Left ventricle myocardium inferior (tissue), 1 donor: ENCODE measurements around the gene GFM2. TPM values are rescaled to one million over a fixed set of nuclear protein-coding genes. Genes with fewer than 3 reads are reported as not detected.
"Not testable (repeated sequence)": the region's sequence is repeated elsewhere in the genome, so short reads cannot be mapped to it uniquely, and the experiment has no call there.

Source experiments
- DNase-seq: peaks from one replicate; pipeline ENCODE4 v3.0.0-alpha.2; 2020
- H3K27ac ChIP-seq: fragments of 200-600 bp; replicated peaks from 2 replicates; pipeline ENCODE4 v1.8.0; 2021
- H3K27me3 ChIP-seq: fragments of 200-600 bp; 2 replicates; pipeline ENCODE4 v1.8.0; 2021; ENCODE audit warnings: low read depth
- H3K36me3 ChIP-seq: fragments of 200-600 bp; 2 replicates; pipeline ENCODE4 v1.8.0; 2021
- H3K4me1 ChIP-seq: fragments of 200-600 bp; 2 replicates; pipeline ENCODE4 v1.8.0; 2021
- H3K4me3 ChIP-seq: fragments of 200-600 bp; 2 replicates; pipeline ENCODE4 v1.8.0; 2021; ENCODE audit warnings: mild to moderate bottlenecking, moderate library complexity
- H3K9me3 ChIP-seq: fragments of 200-600 bp; replicated peaks from 2 replicates; pipeline ENCODE4 v1.8.0; 2021
- intact Hi-C: fragments of 100-400 bp; cut with micrococcal nuclease; formaldehyde crosslinking; loops from one replicate; pipeline ENCODE4 v1.11.0; 2022
- total RNA-seq: library from RNA; stranded (reverse); fragmentation: NEBNext Ultra II Directional; extraction: Animal tissue kit (Norgen Biotek cat#: 25700); gene quantifications from one replicate; pipeline ENCODE4 v1.2.1, GENCODE V29; 2021
- TF ChIP-seq, protein P1 (sequence below): fragments of 200-600 bp; IDR thresholded peaks from 2 replicates; pipeline ENCODE4 v1.8.0; 2021; ENCODE audit warnings: antibody characterized with exemption, mild to moderate bottlenecking, borderline replicate concordance
- donor health status: DM: no; HTN: yes; CAD: no; lungs with severe emphysema.

The GFM2 gene
- total RNA-seq, 1 donor from 2014 or later, result 47.3 TPM

DNA sequence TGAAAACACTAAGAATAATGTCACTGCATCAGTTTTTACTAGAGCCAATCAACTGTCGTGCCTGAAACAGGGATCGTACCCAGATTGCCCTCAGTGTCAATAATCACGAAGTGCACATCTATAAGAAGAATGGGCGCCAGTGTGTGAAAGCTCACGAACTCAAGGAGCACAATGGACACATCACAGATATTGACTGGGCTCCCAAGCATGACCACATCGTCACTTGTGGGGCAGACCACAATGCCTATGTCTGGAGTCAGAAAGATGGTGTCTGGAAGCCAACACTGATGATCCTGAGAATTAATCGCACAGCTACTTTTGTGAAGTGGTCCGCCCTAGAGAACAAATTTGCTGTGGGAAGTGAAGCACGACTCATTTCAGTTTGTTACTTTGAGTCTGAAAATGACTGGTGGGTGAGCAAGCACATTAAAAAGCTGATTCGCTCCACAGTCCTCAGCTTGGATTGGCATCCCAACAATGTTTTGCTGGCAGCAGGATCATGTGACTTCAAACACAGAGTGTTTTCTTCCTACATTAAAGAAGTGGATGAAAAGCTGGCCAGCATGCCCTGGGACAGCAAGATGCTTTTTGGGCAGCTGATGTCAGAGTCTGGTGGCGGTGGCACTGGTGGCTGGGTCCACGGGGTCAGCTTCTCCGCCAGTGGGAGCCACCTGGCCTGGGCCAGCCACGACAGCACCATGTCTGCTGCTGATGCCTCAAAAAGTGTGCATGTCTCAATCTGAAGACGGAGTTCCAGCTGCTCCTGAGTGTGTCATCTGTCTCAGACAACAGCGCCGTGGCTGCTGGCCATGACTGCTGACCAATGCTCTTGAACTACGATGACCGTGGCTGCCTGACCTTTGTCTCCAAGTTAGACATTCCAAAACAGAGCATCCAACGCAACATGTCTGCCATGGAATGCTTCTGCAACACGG is 32.3 kb upstream of the GFM2 start:
- Histone ChIP-seq H3K4me1 (no peaks in the 10 kb centered on the region), H3K4me3 (no peak overlapping the region), H3K27ac (no peak overlapping the region), H3K27me3 (no peaks in the 10 kb centered on the region), H3K9me3 (no peaks in the 10 kb centered on the region), H3K36me3 (no peaks in the 10 kb centered on the region)
- intact Hi-C loops, result no loop called here
- TF ChIP-seq, protein P1, sequence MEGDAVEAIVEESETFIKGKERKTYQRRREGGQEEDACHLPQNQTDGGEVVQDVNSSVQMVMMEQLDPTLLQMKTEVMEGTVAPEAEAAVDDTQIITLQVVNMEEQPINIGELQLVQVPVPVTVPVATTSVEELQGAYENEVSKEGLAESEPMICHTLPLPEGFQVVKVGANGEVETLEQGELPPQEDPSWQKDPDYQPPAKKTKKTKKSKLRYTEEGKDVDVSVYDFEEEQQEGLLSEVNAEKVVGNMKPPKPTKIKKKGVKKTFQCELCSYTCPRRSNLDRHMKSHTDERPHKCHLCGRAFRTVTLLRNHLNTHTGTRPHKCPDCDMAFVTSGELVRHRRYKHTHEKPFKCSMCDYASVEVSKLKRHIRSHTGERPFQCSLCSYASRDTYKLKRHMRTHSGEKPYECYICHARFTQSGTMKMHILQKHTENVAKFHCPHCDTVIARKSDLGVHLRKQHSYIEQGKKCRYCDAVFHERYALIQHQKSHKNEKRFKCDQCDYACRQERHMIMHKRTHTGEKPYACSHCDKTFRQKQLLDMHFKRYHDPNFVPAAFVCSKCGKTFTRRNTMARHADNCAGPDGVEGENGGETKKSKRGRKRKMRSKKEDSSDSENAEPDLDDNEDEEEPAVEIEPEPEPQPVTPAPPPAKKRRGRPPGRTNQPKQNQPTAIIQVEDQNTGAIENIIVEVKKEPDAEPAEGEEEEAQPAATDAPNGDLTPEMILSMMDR, result no peak
- DNase-seq, result no peak

DNA sequence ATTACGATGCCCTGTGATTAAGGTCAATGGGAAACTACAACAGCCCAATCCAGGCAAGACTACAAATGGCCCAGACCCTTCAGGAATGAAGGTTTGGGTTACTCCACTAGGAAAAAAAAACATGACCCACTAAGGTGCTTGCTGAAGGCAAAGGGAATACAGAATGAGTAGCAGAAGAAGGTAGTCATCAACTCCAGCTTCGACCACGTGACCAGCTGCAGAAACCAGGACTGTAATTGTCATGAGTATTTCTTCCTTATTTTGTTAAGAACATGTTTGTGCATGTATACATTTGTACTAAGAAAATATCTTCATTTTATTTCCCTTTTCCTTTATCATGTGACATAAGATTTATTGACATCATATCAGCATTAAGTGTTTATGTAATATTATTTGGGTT is 24.8 kb upstream of the GFM2 start:
- H3K4me1 ChIP-seq, DNase-seq, H3K36me3 ChIP-seq, intact Hi-C loops, H3K27ac ChIP-seq, H3K9me3 ChIP-seq, H3K4me3 ChIP-seq, H3K27me3 ChIP-seq: not testable (repeated sequence)

DNA sequence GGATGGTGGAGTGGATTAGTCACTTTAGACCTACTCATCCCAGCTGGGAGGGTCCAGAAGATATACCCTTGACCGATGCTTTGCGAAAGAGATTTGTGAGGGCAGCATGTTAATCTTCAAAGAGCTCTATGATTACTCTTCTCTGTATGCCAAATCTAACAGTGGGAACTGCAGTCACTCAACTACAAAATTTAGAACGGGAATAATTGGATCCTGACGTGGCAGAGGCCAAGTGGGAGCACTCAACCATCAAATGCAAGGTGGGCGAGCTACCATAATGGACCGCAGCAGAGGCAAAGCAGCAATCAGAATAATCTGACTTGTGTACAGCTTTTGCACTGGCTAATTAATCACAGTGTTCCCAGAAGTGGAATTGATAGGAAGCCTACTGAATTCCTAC is 20.5 kb upstream of the GFM2 start:
- TF ChIP-seq, protein P1, result no peak
- H3K4me3 ChIP-seq, result no peak overlapping the region
- no peaks in the 10 kb centered on the region for H3K4me1 ChIP-seq
- H3K36me3 ChIP-seq, result no peaks in the 10 kb centered on the region
- H3K9me3 ChIP-seq, result no peaks in the 10 kb centered on the region
- intact Hi-C loops, result no loop called here
- no peaks in the 10 kb centered on the region for H3K27me3 ChIP-seq
- no peak for DNase-seq
- no peak overlapping the region for H3K27ac ChIP-seq

DNA sequence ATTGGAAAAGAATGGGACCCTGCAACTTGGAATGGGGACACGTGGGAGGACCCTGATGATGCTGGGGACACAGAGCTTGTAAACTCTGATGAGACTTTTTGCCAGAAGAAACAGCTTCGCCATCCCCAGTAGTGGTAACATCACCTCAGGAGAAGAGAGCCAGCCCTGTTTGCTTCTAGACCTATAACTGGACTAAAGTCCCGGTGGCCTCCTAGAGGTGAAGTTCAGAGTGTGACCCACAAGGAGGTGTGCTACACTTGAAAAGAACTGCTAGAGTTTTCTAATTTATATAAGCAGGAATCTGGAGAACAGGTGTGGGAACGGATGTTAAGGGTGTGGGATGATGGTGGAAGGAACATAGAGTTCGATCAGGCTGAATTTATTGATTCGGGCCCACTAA is 19.9 kb upstream of the GFM2 start:
- no peaks in the 10 kb centered on the region for H3K36me3 ChIP-seq
- no peaks in the 10 kb centered on the region for H3K9me3 ChIP-seq
- H3K4me1 ChIP-seq, result no peaks in the 10 kb centered on the region
- no peak overlapping the region for H3K27ac ChIP-seq
- no peaks in the 10 kb centered on the region for H3K27me3 ChIP-seq
- H3K4me3 ChIP-seq, result no peak overlapping the region
- no peak for DNase-seq
- intact Hi-C loops, result no loop called here
- TF ChIP-seq, protein P1, result no peak

DNA sequence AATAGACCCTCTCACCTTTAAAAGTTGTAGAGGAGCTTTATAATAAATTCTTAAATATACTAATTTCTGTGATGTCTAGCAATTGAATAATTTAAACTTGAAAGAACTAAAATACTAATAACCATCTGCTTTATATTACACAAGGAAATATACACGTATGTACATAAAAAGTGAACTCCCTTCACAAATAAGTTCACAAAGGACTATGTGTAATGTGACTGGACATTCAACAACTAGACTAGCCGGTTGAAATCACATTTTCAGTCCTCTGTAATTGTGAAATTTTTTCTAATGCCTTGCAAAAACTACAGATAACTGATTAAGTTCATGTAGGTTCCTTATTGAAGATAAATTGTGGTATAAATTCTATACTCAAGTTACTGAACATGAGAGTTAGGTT is 11.7 kb upstream of the GFM2 start:
- Histone ChIP-seq H3K4me1 (no peaks in the 10 kb centered on the region), H3K4me3 (no peak overlapping the region), H3K27me3 (no peaks in the 10 kb centered on the region), H3K36me3 (peaks cover 56% of the 10 kb centered on the region), H3K27ac (no peak overlapping the region), H3K9me3 (no peaks in the 10 kb centered on the region)
- DNase-seq, result no peak
- intact Hi-C loops, result no loop called here
- TF ChIP-seq, protein P1, result no peak

DNA sequence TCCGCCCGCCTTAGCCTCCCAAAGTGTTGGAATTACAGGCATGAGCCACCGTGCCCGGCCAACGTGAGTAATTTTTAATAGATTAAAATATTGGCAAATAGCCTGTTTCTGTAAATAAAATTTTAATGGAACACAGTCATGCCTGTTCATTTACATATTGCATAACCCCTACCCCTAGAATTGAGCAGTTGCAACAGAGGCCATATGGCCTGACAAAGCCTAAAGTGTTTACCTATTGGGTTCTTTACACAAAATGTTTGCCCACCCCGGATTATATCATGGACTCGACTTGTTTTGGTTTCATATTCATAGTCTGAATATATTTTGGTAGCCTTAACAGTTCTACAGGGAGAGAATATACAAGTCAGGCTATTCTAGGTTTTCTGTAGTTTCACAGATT is 5.4 kb upstream of the GFM2 start:
- TF ChIP-seq, protein P1, result no peak
- H3K27me3 ChIP-seq, result no peaks in the 10 kb centered on the region
- H3K4me3 ChIP-seq, result no peak overlapping the region
- H3K36me3 ChIP-seq, result peaks cover 84% of the 10 kb centered on the region
- intact Hi-C loops, result no loop called here
- H3K4me1 ChIP-seq, result peaks cover 13% of the 10 kb centered on the region
- no peaks in the 10 kb centered on the region for H3K9me3 ChIP-seq
- no peak for DNase-seq
- no peak overlapping the region for H3K27ac ChIP-seq
